OCI-LY1 (cell line): ENCODE results near the gene AGTPBP1.

Experiments used
- H2AFZ ChIP-seq: fragments of 200-600 bp; sonication (generic), shearing (Covaris generic); 2 replicates; pipeline ENCODE4 v1.6.0; 2014; ENCODE audit warnings: antibody characterized with exemption, mild to moderate bottlenecking, low read length
- H3F3A ChIP-seq: fragments of 200-600 bp; sonication (generic), shearing (Covaris generic); 2 replicates; pipeline ENCODE4 v1.6.0; 2014; ENCODE audit warnings: mild to moderate bottlenecking, antibody characterized with exemption, low read length, moderate library complexity; ENCODE audit not compliant: insufficient read depth
- H3K27ac ChIP-seq: fragments of 200-600 bp; sonication (generic); 2 replicates; pipeline ENCODE4 v1.5.1; 2014; ENCODE audit warnings: low read length, mixed run types, mild to moderate bottlenecking, low read depth; ENCODE audit not compliant: poor library complexity, severe bottlenecking
- H3K27me3 ChIP-seq: fragments of 200-600 bp; sonication (generic); 2 replicates; pipeline ENCODE4 v1.6.0; 2014; ENCODE audit warnings: antibody characterized with exemption, mild to moderate bottlenecking, low read length, moderate library complexity; ENCODE audit not compliant: insufficient read depth
- H3K36me3 ChIP-seq: fragments of 200-600 bp; sonication (generic); 2 replicates; pipeline ENCODE4 v1.6.1; 2014; ENCODE audit warnings: mild to moderate bottlenecking, antibody characterized with exemption, low read length, moderate library complexity, mixed read lengths; ENCODE audit not compliant: insufficient read depth
- H3K4me1 ChIP-seq: fragments of 200-600 bp; sonication (generic); 2 replicates; pipeline ENCODE4 v1.5.1; 2014; ENCODE audit warnings: mild to moderate bottlenecking, low read length, moderate library complexity; ENCODE audit not compliant: insufficient read depth, severe bottlenecking
- H3K4me2 ChIP-seq: fragments of 200-600 bp; sonication (generic), shearing (Covaris generic); 2 replicates; pipeline ENCODE4 v1.6.1; 2014; ENCODE audit warnings: low read length
- H3K4me3 ChIP-seq: fragments of 200-600 bp; sonication (generic); 2 replicates; pipeline ENCODE4 v1.5.1; 2014; ENCODE audit warnings: low read length, low read depth, mild to moderate bottlenecking, mixed read lengths; ENCODE audit not compliant: poor library complexity, severe bottlenecking
- H3K79me2 ChIP-seq: fragments of 200-600 bp; shearing (Covaris generic); 2 replicates; pipeline ENCODE4 v1.6.1; 2016; ENCODE audit warnings: mixed run types, low read length, mixed read lengths; ENCODE audit not compliant: insufficient read depth
- H3K9ac ChIP-seq: fragments of 200-600 bp; sonication (generic), shearing (Covaris generic); 2 replicates; pipeline ENCODE4 v1.6.1; 2014; ENCODE audit warnings: mild to moderate bottlenecking, low read length, mixed read lengths
- H3K9me2 ChIP-seq: fragments of 200-600 bp; sonication (generic), shearing (Covaris generic); 2 replicates; pipeline ENCODE4 v1.6.1; 2014; ENCODE audit warnings: low read depth, mild to moderate bottlenecking, low read length, mixed read lengths
- H3K9me3 ChIP-seq: fragments of 200-600 bp; shearing (Covaris generic); 2 replicates; pipeline ENCODE4 v1.6.1; 2014; ENCODE audit warnings: low read length, mixed read lengths
- H4K20me1 ChIP-seq: fragments of 200-600 bp; sonication (generic), shearing (Covaris generic); 2 replicates; pipeline ENCODE4 v1.6.0; 2016; ENCODE audit warnings: mild to moderate bottlenecking, low read length; ENCODE audit not compliant: insufficient read depth
- EZH2 ChIP-seq: fragments of 200-600 bp; sonication (generic), shearing (Covaris generic); IDR thresholded peaks from 2 replicates; pipeline ENCODE4 v1.8.0; 2017; ENCODE audit warnings: borderline replicate concordance, mixed run types, mild to moderate bottlenecking, antibody characterized with exemption, low read length, moderate library complexity, mixed read lengths
- TF ChIP-seq, protein P1 (sequence below): fragments of 200-600 bp; sonication (generic), shearing (Covaris generic); IDR thresholded peaks from 2 replicates; pipeline ENCODE4 v1.5.1; 2017; ENCODE audit warnings: mild to moderate bottlenecking, antibody characterized with exemption, low read length, moderate library complexity, mixed read lengths

The AGTPBP1 gene

DNA sequence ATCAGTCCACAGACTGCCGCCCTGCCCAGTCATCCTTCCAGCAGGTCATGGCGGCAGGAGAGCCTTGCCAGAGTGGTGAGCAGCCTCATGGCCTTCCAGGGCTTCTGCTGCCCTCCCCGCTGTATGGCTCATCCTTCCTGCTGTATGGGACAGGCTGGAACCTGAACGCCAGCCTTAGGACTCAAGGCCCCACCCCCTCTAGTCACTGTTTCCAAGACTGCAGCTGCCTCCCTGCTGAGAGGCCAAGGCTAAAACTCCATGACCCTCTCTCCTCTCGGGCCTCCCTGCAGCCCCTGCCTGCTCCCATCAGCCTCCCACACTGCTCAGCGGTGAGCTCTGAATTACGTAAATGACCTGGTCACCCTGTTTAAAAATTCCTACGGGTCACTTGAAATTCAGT lies 227.5 kb downstream of the AGTPBP1 start:
- TF ChIP-seq, protein P1, sequence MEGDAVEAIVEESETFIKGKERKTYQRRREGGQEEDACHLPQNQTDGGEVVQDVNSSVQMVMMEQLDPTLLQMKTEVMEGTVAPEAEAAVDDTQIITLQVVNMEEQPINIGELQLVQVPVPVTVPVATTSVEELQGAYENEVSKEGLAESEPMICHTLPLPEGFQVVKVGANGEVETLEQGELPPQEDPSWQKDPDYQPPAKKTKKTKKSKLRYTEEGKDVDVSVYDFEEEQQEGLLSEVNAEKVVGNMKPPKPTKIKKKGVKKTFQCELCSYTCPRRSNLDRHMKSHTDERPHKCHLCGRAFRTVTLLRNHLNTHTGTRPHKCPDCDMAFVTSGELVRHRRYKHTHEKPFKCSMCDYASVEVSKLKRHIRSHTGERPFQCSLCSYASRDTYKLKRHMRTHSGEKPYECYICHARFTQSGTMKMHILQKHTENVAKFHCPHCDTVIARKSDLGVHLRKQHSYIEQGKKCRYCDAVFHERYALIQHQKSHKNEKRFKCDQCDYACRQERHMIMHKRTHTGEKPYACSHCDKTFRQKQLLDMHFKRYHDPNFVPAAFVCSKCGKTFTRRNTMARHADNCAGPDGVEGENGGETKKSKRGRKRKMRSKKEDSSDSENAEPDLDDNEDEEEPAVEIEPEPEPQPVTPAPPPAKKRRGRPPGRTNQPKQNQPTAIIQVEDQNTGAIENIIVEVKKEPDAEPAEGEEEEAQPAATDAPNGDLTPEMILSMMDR = no peak
- TF ChIP-seq EZH2 = no peak

DNA sequence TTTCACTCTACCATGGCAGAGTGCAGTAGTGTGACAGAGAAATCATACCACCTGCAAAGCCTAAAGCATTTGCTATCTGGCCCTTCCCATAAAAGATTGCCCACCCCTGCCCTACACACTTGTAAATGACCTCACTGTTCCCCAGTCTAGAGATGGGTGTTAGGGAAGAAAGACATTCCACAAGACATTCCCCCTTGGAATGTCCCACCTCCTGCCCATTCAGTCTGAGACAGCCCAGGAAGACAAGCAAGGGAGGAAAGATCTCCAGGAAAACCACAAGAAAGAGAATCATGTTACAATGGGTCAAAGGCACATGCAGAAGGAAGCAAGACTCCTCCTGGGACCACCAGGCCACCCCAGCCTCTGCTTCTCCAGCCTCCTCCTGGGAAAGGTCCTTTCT lies 230.0 kb downstream of the AGTPBP1 start:
- Histone ChIP-seq H3K4me1 (no peaks in the 10 kb centered on the region), H3K9ac (no peak overlapping the region)

More for the DNA sequence above, 227.5 kb downstream of the AGTPBP1 start:
- Histone ChIP-seq H3K4me2 (no peak overlapping the region), H3K27me3 (no peaks in the 10 kb centered on the region), H3K9me3 (no peaks in the 10 kb centered on the region), H4K20me1 (no peaks in the 10 kb centered on the region), H3K9ac (no peak overlapping the region), H3K4me3 (no peak overlapping the region), H2AFZ (no peak overlapping the region), H3K27ac (no peak overlapping the region), H3F3A (no peaks in the 10 kb centered on the region), H3K36me3 (no peaks in the 10 kb centered on the region), H3K4me1 (no peaks in the 10 kb centered on the region), H3K9me2 (no peaks in the 10 kb centered on the region), H3K79me2 (no peaks in the 10 kb centered on the region)

DNA sequence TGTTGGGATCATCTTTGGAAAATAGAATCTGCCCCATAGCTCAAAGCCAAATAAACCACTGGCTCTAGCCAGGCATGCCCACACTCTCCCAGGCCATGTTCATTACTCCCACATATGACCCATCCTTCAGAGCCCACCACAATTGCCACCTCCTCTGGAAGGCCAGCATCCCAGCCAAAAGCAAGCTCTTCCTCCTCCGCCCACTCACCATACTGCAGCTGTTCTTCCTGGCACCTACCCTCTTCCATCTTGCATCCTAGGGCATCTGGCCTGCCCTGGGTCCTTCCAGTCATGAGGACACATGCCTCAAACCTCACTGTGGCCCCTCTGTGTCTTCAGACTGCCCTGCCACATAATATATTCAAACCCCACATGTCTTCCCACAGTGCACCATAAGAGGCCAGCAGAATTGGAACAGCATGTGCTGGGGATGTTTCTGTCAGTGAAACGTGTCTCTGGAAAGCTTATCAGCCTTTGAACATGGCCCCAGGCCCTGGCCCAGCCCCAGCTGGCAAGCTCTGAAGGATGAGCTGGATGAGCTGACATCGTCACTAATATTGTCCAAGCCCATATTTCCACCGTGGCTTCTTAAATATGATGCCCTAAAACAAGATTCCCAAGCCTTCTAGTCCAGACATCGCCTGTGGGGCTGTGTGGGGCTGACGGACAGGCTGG lies 230.8 kb downstream of the AGTPBP1 start:
- Histone ChIP-seq H3K4me2 (no peak overlapping the region), H3K9me2 (no peaks in the 10 kb centered on the region), H4K20me1 (no peaks in the 10 kb centered on the region), H3F3A (no peaks in the 10 kb centered on the region), H3K79me2 (no peaks in the 10 kb centered on the region), H3K27me3 (0 out of 2 replicates have a peak, but pooled peaks cover 5% of the 10 kb centered on the region), H3K36me3 (no peaks in the 10 kb centered on the region), H3K4me3 (no peak overlapping the region), H3K9me3 (no peaks in the 10 kb centered on the region), H3K27ac (no peak overlapping the region), H2AFZ (no peak overlapping the region), H3K9ac (no peak overlapping the region), H3K4me1 (no peaks in the 10 kb centered on the region)
- TF ChIP-seq, protein P1 = no peak
- no peak for TF ChIP-seq EZH2

More for the DNA sequence above, 230.0 kb downstream of the AGTPBP1 start:
- no peaks in the 10 kb centered on the region for H3K9me2 ChIP-seq
- no peak overlapping the region for H3K4me3 ChIP-seq
- TF ChIP-seq, protein P1 = no peak
- no peak for TF ChIP-seq EZH2
- no peak overlapping the region for H3K27ac ChIP-seq
- no peaks in the 10 kb centered on the region for H3K9me3 ChIP-seq
- no peaks in the 10 kb centered on the region for H3K79me2 ChIP-seq
- 0 out of 2 replicates have a peak, but pooled peaks cover 5% of the 10 kb centered on the region for H3K27me3 ChIP-seq
- H2AFZ ChIP-seq = no peak overlapping the region
- H3F3A ChIP-seq = no peaks in the 10 kb centered on the region
- H4K20me1 ChIP-seq = no peaks in the 10 kb centered on the region
- no peak overlapping the region for H3K4me2 ChIP-seq
- H3K36me3 ChIP-seq = no peaks in the 10 kb centered on the region
